Chondrocyte (in vitro differentiated cells): ENCODE results near the gene LRMDA. TPM values are rescaled to one million over a fixed set of nuclear protein-coding genes. Genes with fewer than 3 reads are reported as not detected.

Experiments used
- DNase-seq: peaks from one replicate; pipeline ENCODE4 v3.0.0; 2021; ENCODE audit warnings: mixed read lengths, low spot score
- H3K27ac Mint-ChIP-seq: one replicate; pipeline ENCODE4 v1.8.0; 2021; ENCODE audit warnings: mild to moderate bottlenecking, moderate library complexity, mixed read lengths; ENCODE audit not compliant: unreplicated experiment
- H3K27me3 Mint-ChIP-seq: 2 replicates; pipeline ENCODE4 v1.8.0; 2021; ENCODE audit warnings: low read depth, mixed read lengths
- H3K36me3 Mint-ChIP-seq: 2 replicates; pipeline ENCODE4 v1.8.0; 2021; ENCODE audit warnings: low read depth, mixed read lengths
- H3K4me1 Mint-ChIP-seq: 2 replicates; pipeline ENCODE4 v1.8.0; 2021; ENCODE audit warnings: low read depth, mild to moderate bottlenecking, mixed read lengths
- H3K4me3 Mint-ChIP-seq: one replicate; pipeline ENCODE4 v1.8.0; 2021; ENCODE audit warnings: mild to moderate bottlenecking, moderate library complexity, mixed read lengths; ENCODE audit not compliant: unreplicated experiment
- H3K9me3 Mint-ChIP-seq: 2 replicates; pipeline ENCODE4 v1.8.0; 2021; ENCODE audit warnings: low read depth, mixed read lengths
- CTCF ChIP-seq: fragments of 200-600 bp; sonication (generic); IDR thresholded peaks from 2 replicates; pipeline ENCODE4 v1.5.0; 2021; ENCODE audit warnings: antibody characterized with exemption, mild to moderate bottlenecking, moderate library complexity
- total RNA-seq: library from RNA; stranded (reverse); gene quantifications from 3 replicates; pipeline ENCODE4 v1.2.1, GENCODE V29; 2021

LRMDA gene
- total RNA-seq, 1 donor from 2014 or later: 2.8 TPM

GRCh38 chr10:75392744-75393143 lies 38.7 kb upstream of the LRMDA start:
- Mint-ChIP-seq H3K27ac (no peak overlapping the region), H3K4me3 (no peak overlapping the region), H3K4me1 (peaks cover 15% of the 10 kb centered on the region), H3K9me3 (peaks cover 4% of the 10 kb centered on the region), H3K36me3 (peaks cover 15% of the 10 kb centered on the region), H3K27me3 (peaks cover 15% of the 10 kb centered on the region)
- TF ChIP-seq CTCF: no peak
- no peak for DNase-seq

- DNase-seq: peak; percentile 33
- no peaks in the 10 kb centered on the region for H3K9me3 Mint-ChIP-seq
- H3K27ac Mint-ChIP-seq: no peak overlapping the region
- H3K27me3 Mint-ChIP-seq: peaks cover 15% of the 10 kb centered on the region
- no peak for TF ChIP-seq CTCF
- no peak overlapping the region for H3K4me3 Mint-ChIP-seq
- H3K4me1 Mint-ChIP-seq: peaks cover 23% of the 10 kb centered on the region
- peaks cover 19% of the 10 kb centered on the region for H3K36me3 Mint-ChIP-seq
Observed at GRCh38 chr10:75394221-75394620, 37.2 kb upstream of the LRMDA start.

DNA sequence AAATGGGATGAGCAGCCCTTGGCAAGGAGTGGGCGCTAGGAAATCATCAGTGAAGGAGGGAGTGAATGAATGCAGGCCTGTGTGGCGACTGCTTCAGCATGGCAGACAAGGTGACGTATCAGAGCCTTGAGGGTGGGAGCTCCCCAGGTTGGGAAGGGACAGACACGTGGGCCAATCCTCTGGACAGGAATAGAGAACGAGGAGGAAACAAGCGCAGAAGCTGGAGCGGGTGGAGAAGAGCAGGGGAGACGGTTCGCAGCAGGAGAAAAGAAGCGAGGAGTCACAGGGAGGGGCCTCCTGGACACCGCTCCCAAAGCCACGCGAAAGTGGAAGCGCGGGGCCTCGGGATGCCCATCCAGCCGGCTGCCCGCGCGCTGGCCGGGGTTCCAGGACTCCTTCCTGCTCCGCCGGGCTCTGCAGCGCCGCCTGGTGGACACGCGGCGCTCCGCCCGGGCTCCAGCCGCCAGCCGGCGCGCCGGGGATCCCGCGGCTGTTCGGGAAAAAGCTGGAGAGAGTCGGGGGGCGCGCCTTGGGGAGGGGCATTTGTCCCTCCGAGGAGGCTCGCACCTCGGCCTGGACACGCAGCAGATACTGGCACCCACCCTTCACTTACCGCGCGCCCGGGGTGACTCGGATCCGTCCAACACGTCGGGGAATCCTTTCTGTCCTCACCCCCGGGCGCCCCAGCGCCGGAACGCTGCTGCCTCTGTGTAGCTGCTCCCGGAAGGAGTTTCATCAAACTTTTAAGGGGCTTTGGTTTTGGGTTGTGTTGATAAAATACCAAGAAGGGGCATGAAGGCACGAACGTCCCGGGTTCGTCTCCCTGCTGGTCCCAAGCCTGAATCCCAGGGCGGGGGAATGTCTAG lies 36.1 kb upstream of the LRMDA start:
- peak; percentile 89 for DNase-seq
- H3K4me1 Mint-ChIP-seq: peaks cover 23% of the 10 kb centered on the region

GRCh38 chr10:75395932-75396630 lies 35.3 kb upstream of the LRMDA start:
- peaks cover 19% of the 10 kb centered on the region for H3K36me3 Mint-ChIP-seq
- peak overlapping the region; percentile 65 for H3K4me3 Mint-ChIP-seq
- H3K27ac Mint-ChIP-seq: peak overlapping the region; percentile 27
- H3K27me3 Mint-ChIP-seq: peaks cover 15% of the 10 kb centered on the region
- peaks cover 23% of the 10 kb centered on the region for H3K4me1 Mint-ChIP-seq
- TF ChIP-seq CTCF: no peak
- peak; percentile 76 for DNase-seq
- no peaks in the 10 kb centered on the region for H3K9me3 Mint-ChIP-seq

More for the DNA sequence above, 36.1 kb upstream of the LRMDA start:
- peak overlapping the region; percentile 59 for H3K4me3 Mint-ChIP-seq
- TF ChIP-seq CTCF: peak; percentile 97
- H3K36me3 Mint-ChIP-seq: peaks cover 19% of the 10 kb centered on the region
- H3K9me3 Mint-ChIP-seq: no peaks in the 10 kb centered on the region
- no peak overlapping the region for H3K27ac Mint-ChIP-seq
- H3K27me3 Mint-ChIP-seq: peaks cover 15% of the 10 kb centered on the region

DNA sequence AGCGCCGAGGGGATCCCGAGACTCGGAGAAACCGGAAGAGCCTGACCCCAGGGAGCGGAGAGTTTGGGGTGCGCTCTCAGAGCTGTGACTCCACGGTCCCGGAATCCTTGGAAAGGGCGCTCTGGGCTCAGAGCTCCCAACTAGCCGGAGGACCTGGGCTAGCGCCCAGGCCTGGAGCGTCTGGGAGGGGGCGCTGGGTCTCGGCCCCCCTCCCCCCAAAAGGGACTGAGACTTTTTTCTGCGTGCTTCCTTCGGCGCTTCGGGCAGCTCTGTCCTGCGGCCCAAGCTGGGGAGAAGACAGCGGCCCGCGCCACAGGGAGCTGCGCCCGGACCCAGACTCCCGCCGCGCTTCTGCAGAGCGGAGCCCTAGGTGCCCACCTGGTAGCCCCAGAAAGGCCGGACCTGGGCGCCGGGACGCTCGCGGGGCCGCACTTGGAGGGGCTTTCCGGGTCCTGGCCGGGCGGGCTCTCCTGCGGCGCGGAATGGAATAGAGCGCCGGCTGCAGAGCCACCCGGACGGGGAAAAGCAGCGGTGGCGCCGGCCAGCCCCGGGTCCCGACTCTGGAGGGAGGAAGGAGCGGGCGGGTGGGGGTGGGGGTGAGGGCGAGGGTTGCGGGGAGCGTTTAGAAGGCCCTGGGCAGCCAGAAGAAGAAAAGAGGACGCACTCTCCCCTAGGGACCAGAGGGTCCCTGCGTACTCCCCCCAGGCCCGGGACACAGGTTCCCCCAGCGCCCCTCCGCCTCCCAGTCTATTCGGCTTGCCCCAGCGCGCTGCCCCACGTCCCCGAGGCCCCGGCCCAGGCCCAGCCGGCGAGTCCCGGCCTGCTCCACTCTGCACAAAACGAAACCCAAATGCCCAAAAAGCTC lies 34.6 kb upstream of the LRMDA start:
- peak; percentile 87 for DNase-seq
- no peak for TF ChIP-seq CTCF
- H3K27ac Mint-ChIP-seq: peak overlapping the region; percentile 87
- H3K4me3 Mint-ChIP-seq: peak overlapping the region; percentile 94
- peaks cover 23% of the 10 kb centered on the region for H3K4me1 Mint-ChIP-seq
- H3K27me3 Mint-ChIP-seq: peaks cover 12% of the 10 kb centered on the region
- H3K36me3 Mint-ChIP-seq: peaks cover 19% of the 10 kb centered on the region
- no peaks in the 10 kb centered on the region for H3K9me3 Mint-ChIP-seq
